ENCODE results near the gene ARHGAP8.

ARHGAP8 gene

GRCh38 chr22:44814266-44815098 lies 62.1 kb downstream of the ARHGAP8 start:
- TF ChIP-seq CTCF (IDR thresholded peaks at IDR 0.05; ENCODE audit: unreplicated experiment in 3 of 3), result no peak
- Mint-ChIP-seq H3K9me3 (peaks cover 17% of the 10 kb centered on the region), H3K4me3 (no peak overlapping the region), H3K36me3 (ENCODE audit: low read depth) (peaks cover 22% of the 10 kb centered on the region), H3K27me3 (ENCODE audit: low read depth) (no peaks in the 10 kb centered on the region), H3K27ac (no peak overlapping the region), H3K4me1 (no peaks in the 10 kb centered on the region)

DNA sequence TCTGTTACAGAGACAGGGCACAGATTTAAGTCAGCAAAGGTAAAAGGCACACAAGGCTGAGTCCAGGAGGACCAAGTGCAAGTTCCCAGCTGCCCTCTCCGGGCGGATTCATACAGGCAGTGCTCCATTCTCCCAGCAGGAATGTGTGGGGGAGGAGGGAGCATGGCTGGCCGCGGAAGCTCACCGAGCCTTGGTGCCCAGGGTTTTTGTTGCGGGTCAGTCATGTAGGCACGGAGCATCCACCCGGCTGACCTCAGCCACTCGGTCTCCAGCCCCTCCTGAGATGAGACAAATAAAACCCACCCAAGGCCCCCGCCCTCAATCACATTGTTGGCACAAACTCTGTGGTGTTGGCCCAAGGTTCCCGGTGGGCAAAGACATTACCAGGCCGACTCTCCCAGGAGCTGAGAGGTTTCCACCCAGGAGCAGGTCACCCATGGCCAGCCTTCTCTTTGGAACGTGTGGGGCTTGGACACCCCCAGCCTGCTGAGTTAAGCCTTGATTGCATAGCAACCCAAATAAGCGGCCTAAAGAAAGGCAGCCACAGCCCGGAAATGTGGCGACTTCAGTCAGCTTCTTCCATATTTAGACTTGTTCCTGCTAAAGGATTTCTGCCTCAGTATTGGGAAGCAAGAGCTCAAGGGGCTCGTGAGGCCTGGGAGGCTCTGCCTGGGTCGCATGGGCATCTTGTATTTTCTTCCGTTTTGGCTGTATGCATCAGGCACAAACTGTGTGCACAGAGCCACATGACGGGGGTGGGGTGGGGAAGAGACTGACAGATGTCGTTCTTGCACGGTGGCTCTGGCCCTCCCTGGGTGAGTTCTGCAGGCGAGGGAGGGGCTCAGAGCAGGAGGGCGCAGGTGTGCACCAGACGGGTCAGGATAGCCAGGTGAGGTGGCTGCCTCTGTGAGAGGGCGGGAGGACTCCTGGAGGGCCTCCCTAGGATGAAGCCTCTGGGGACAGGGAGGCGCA lies 63.0 kb downstream of the ARHGAP8 start:
- Mint-ChIP-seq H3K27me3 (ENCODE audit: low read depth) (no peaks in the 10 kb centered on the region), H3K27ac (no peak overlapping the region), H3K36me3 (ENCODE audit: low read depth) (peaks cover 22% of the 10 kb centered on the region), H3K4me1 (no peaks in the 10 kb centered on the region), H3K9me3 (peaks cover 17% of the 10 kb centered on the region), H3K4me3 (no peak overlapping the region)
- no peak for TF ChIP-seq CTCF (IDR thresholded peaks at IDR 0.05; ENCODE audit: unreplicated experiment in 3 of 3)

DNA sequence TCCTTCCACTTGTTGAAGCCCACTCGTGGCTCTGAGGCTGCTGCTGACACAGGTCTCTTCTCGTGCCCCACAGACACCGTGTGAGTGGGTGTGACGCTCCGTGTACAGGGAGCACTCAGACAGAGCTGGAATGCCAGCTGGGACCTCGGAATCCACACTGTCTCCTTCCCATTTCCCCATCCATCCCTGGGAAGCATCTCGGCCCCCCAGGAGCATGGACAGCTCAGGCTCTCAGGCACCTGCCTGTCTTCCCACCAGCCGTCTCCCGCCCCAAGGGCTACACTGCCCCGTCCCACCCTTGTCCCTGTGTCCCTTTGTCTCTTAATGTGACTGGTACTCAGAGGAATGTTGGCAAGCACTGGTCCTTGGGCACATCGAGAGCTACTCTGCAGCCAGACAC lies 63.8 kb downstream of the ARHGAP8 start:
- TF ChIP-seq CTCF (IDR thresholded peaks at IDR 0.05; ENCODE audit: unreplicated experiment in 3 of 3), result no peak
- Mint-ChIP-seq H3K36me3 (ENCODE audit: low read depth) (peaks cover 15% of the 10 kb centered on the region), H3K27me3 (ENCODE audit: low read depth) (peaks cover 6% of the 10 kb centered on the region), H3K9me3 (peaks cover 14% of the 10 kb centered on the region), H3K4me1 (no peaks in the 10 kb centered on the region), H3K4me3 (no peak overlapping the region), H3K27ac (no peak overlapping the region)

DNA sequence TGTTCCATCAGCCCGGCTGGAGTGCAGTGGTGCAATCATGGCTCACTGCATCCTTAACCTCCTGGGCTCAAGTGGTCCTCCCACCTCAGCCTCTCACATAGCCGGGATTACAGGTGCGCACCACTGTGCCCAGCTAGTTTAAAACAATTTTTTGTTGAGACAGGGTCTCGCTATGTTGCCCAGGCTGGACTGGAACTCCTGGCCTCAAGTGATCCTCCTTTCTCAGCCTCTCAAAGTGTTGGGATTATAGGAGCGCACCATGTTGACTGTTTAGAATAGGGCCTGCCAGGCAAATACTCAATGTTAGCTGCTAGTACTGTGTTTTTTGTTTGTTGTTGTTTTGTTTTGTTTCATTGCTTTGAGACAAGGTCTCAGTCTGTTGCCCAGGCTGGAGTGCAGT lies 66.4 kb downstream of the ARHGAP8 start:
- Mint-ChIP-seq H3K27ac (no peak overlapping the region), H3K36me3 (ENCODE audit: low read depth) (peaks cover 9% of the 10 kb centered on the region), H3K4me1 (peaks cover 4% of the 10 kb centered on the region), H3K9me3 (peaks cover under 1% of the 10 kb centered on the region), H3K27me3 (ENCODE audit: low read depth) (peaks cover 15% of the 10 kb centered on the region), H3K4me3 (no peak overlapping the region)
- TF ChIP-seq CTCF (IDR thresholded peaks at IDR 0.05; ENCODE audit: unreplicated experiment in 3 of 3), result no peak

DNA sequence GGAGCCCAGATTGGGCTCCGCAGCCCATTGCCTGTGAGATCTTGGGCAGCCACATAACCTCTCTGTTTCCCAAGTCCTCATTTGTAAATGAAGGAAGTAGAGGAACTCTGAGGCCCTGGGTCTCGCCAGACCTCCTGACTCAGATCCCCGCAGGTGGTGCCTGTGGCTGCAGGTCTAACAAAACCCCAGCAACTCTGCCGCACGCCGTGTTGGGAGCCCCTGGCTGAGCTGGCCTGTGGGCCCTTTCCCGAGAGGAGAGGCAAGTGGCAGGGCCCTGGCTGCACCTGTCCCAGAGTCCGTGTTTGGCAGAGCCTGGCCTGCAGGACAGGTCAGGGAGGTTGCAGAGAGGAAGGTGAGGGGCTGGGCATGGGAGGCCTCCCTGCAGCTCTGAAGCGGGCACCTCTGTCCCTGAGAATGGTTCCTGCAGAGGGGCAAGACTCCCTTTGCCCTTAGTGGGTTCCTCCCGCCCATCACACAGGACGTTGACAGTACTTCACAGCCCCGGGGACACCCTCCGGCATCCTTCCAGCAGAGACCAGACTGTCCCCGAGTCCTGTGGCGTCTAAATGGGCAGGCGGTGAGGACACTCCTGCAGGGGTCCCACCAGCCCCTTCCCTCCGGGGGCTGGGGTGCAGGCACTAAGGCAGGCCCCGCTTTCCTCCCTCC lies 67.7 kb downstream of the ARHGAP8 start:
- peaks cover 15% of the 10 kb centered on the region for H3K27me3 Mint-ChIP-seq (ENCODE audit: low read depth)
- H3K4me1 Mint-ChIP-seq, result peaks cover 4% of the 10 kb centered on the region
- no peaks in the 10 kb centered on the region for H3K9me3 Mint-ChIP-seq
- H3K4me3 Mint-ChIP-seq, result no peak overlapping the region
- peaks cover 8% of the 10 kb centered on the region for H3K36me3 Mint-ChIP-seq (ENCODE audit: low read depth)
- TF ChIP-seq CTCF (IDR thresholded peaks at IDR 0.05; ENCODE audit: unreplicated experiment in 3 of 3), result no peak
- no peak overlapping the region for H3K27ac Mint-ChIP-seq

Measured in nephron (organoid).